HG02798 (cell line): Measurements from ENCODE around the gene FAM98B.
A peak's percentile ranks its signal among the peaks of the same experiment; 100 is the strongest.
"Not testable (repeated sequence)": the region's sequence is repeated elsewhere in the genome, so short reads cannot be mapped to it uniquely, and the experiment has no call there.

ENCODE experiments used
- ATAC-seq: cut with Tn5 transposase; IDR thresholded peaks from one replicate; pipeline ENCODE4 v1.9.1; 2021; ENCODE audit warnings: mild to moderate bottlenecking; ENCODE audit not compliant: unreplicated experiment, poor library complexity

FAM98B gene

DNA sequence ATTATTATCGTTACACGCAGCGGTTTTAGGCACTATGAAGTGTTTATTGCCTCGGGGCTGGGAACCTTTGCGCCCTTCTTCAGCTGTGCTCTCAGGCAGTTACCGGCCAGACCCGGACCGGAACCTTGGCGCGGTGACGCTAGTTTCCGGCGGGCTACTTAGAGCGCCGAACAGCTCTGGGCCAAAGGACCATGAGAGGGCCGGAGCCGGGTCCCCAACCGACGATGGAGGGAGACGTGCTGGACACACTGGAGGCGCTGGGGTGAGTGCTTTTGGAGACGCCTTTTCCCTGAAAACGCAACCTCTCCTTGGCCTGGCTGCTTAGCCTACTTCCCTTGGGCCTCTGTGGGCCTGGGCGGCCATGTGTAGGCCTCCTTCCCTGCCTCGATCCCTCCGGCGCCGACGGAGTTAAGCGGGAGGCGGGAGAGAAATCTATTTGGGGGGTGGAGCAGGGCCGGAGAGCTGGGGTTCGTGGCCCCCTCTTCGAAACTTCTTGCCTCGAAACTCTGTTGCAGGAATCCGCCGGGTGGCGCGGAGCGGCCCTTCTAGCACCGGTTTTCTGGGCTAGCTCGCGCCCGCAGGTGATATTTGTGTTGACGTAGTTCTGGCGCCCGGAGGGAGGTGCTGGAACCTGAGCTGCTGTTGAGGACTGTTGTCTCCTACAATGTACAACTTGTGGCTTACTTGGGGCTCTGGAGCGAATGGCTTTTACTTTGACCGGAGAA is at the start of gene FAM98B:
FAM98B (plus strand) TSS at position 157 of the 725 bp plus-strand sequence; CDS start at position 192, 35 bp downstream.
- peak; percentile 95 for ATAC-seq

DNA sequence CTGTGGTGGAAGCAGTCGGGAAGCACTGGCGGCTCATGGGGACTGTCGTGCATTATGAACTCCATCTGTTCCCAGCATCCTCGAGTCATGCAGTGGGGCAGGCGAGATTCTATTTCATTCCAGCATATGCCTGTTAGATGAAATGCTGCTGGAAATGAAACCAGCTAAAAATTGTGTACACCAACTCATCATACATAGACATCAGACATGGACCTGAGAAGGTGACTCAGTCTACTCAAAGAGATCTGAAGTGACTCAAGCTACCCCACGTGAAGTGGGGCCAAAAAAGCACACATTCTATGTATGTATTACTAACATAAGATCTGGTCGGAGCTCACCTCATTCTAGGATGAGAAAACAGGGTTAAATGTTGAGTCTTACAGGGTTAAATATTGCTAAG is 47.5 kb upstream of the FAM98B start:
- ATAC-seq = no peak

DNA sequence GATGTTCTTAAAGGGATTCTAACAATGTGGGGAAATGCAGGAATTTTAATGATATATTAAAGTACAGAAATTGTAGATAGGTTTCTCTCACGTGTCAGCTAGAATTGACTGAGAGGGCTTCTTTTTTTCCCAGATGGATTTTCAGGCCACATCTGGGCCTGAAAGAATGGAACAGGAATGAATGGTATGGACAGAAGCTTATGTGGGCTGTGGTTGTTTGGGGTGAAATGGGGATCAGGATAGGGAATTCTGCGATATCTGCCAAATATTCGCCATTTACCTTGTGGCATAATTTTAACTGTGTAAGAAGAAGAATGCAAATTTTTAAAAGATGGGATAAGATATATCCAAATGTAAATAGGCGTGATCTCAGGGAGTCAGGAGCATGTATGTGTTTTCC is 45.4 kb upstream of the FAM98B start:
- no peak for ATAC-seq

DNA sequence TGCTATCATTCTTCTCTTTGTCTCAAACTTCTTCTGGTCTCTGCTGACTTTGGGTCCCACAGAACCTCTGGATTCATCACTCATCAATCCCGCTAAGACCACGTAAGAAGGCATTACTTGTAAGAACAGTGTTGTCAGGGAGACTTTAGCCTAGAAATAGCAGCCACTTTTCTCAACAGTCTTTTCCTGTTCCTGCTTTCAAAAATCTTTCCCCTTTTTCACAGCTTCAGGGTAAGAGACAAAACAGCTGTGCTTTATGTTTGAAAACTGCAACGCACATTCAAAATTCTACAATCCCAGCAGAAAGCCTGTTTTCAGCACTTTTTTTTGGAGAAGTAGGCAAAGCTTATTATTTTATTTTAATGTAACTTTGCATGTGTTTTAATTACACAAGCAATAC is 42.0 kb upstream of the FAM98B start:
- no peak for ATAC-seq

DNA sequence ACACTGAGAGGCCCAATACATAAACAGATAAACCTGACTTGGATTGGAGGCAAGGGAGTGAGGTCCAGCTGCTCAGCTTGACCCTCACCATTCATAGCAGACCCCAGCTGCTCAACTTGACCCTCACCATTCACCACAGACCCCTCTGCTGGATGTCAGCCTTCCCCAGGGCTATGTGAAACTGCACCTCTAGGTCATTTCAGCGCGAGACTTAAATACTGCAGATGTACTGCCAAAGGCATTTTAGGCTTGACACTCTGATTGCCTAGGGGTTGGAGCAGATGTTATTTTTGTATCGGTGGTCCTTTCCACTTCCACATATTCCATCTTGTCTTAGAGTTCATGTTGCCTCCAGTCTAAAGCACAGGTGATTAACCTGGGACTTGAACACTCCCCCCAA is 41.5 kb upstream of the FAM98B start:
- ATAC-seq = no peak

DNA sequence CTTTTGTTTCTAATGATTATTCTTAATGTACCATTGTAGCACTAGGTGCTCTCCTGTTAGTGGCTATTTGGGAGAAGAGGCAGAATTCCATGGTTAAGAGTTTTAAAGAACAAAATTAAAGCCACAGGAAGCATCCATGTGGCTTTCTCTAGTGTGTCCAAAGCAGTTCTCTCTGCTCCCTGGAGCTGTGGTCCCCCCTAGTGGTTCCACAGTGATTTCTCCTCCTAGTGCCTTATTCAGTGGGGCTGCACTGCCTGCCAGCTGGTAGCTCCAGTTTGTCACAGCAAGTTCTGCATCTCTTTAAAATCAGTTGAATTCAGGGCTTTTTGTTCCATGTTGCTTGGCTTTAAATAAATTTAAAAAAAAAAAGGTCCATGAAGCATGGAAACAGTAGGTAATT is 39.6 kb upstream of the FAM98B start:
- ATAC-seq = no peak

DNA sequence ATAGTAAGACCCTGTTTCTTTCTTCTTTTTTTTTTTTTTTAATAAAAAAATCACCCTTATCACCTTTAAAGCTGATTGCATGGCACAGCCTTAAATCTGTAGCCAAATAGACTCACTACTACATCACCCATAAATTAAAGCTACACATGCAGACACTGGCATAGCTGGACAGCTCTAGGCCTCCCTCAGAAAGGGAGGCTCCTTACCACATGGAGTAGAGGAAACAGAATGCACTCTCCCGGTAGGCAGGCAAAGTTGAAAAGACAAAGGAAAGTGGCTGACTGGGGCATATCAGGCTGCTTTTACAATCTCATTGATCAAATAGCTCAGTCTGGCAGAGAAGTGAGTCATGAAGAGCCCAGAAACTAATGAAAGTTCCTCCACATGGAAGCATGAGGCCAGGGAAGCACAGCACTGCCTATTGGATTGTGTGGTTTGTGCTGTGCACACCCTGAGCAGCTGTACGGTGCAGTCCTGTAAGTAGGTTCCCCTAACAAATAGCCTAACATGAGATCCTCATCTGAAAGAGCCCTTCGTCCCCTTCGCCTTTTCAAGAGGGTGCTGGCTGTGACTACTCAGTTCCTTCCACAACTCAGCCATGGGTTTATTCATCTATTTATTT is 32.7 kb upstream of the FAM98B start:
- ATAC-seq = no peak

DNA sequence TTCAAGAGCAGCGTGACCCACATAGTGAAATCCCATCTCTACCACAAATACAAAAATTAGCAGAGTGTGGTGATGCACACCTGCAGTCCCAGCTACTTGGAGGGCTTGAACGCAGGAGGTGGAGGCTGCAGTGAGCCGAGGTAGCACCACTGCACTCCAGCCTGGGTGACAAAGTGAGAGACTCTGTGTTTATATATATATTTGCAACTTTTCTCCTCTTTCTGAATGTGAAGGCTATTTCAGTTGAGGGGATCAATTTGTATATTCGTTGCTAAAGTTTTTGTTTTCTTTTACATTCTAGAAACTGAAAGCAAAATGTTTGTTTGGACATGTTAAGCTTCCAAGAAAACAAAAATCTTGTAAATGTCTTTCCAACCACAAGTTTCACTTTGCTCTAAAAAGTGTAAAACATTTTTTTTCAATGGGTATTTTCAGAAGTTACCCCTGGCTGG is 29.8 kb upstream of the FAM98B start:
- peak; percentile 85 for ATAC-seq

DNA sequence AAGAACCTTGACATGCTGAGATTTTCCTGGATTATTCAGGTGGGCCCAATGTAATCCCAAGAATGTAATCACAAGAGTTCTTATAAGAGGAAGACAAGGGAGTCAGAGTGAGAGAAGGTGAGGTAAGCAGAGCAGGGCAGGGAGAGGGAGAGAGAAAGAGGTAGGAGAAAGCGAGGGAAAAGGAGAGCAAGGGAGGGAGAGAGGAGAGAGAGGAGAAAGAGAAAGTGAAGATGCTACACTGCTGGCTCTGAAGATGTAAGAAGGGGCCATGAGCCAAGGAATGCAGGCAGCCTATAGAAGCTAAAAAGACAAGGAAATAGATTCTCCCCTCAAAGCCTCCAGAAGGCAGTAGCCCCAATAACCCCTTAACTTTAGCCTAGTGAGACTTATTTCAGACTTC is 28.7 kb upstream of the FAM98B start:
- no peak for ATAC-seq

DNA sequence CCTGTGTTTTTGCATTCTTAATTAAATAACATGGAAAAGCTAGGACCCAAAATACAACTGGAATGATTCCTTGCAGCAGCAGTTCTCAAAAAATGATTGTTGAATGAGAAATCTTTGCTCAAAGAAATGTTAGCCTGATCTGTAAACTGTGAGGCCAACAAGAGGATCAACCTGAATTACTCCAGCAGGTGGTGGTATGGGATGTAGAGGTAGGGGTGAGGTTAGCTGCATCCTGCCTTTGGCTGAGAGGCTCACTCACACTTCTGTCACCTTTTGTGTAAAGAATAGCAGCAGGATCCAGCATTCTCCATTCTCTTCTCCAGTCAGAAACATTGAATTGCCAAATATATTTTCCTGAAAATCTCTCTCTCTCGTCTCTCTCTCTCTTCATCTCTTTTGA is 26.5 kb upstream of the FAM98B start:
- no peak for ATAC-seq

DNA sequence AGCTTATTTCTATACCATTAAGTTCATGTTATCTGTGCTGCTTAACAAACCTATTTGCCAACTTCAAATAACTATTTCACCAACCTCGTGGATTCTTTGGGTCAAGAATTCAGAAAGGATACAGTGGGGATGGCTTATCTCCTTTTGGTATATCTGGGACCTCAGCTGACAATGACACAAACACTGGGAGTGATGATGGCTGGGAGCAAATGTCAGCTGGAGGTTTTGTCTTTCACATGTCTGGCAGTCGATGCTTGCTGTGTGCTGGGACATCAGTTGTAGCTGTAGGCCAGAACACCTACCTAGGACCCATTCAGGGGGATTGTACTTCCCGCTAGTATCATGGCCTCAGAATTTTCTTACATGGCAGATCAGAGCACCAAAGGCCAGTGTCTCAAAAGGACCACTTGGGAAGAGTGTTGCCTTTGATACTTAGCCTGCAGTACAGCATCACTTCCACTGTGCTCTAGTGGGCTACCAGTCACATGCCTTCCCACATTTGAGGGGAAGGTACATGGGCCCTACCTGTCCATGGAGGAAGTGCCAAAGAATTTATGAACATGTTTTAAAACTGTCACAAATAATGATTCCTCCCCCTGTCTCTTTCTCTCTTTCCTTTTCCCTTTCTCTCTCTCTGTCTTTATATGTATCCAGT is 23.7 kb upstream of the FAM98B start:
- no peak for ATAC-seq

DNA sequence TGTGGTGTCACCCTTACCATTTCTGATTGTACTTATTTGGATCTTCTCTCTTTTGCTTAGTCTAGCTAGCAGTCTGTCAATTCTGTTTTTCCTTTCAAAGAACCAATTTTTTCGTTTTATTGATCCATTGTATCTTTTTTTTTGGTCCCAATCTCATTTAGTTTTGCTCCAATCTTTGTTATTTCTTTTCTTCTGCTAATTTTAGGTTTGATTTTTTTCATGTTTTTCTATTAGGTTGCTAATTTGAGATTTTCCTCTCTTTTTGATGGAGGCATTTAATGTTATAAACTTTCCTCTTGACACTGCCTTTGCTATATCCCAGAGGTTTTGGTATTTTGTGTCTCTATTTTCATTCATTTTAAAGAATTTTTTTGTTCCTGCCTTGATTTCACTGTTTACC is 16.9 kb upstream of the FAM98B start:
- no peak for ATAC-seq

DNA sequence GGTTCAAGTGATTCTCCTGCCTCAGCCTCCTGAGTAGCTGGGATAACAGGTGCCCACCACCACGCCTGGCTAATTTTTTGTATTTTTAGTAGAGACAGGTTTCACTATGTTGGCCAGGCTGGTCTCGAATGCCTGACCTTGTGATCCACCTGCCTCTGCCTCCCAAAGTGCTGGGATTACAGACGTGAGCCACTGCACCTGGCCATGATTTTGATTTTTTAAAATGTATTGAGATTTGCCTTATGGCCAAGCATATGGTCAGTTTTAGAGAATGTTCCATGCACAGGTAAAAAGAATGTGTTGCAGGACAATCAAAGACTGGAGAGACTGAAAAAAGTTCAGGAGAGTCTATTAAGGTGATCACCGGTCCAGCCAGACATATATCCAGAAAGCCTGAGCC is 16.3 kb upstream of the FAM98B start:
- not testable (repeated sequence) for ATAC-seq

DNA sequence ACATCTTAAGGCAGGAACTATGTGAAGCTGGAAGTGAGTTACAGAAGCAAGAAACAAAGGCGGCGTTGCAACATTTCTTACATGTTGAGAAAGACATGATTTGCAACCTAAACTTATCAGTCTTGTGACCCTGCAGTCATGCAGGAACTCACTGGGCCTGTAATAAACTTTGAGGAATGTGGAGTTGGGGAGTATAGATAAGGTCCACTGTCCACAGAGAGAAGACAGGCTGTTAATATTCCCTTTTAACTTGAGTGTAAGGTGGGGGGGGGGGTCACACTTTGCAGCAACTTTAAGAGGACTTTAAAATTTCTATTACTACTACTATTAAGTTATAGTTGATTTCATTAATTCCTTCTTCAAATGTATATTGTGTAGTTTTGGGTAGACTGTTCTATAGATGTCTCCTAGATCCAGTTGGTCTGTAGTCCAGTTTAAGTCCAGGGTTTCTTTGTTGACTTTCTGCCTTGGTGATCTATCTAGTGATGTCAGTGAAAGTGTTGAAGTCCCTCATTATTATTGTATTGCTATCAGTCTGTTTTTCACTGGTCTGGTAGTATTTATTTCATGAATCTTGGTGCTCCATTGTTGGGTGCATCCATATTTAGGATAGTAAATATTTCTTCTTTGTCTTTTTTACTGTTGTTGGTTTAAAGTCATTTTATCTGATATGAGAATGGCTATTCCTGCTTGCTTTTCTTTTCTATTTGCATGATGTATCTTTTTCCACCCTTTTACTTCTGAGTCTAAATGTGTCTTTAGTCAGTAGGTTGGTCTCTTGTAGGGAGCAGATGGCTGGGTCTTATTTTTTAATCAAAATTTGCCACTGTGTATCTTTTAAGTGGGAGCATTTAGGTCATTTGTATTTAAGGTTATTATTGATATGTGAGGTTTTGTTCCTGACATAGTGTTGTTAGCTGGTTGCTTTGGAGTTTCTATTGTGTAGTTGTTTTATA is 15.6 kb upstream of the FAM98B start:
- ATAC-seq = no peak

DNA sequence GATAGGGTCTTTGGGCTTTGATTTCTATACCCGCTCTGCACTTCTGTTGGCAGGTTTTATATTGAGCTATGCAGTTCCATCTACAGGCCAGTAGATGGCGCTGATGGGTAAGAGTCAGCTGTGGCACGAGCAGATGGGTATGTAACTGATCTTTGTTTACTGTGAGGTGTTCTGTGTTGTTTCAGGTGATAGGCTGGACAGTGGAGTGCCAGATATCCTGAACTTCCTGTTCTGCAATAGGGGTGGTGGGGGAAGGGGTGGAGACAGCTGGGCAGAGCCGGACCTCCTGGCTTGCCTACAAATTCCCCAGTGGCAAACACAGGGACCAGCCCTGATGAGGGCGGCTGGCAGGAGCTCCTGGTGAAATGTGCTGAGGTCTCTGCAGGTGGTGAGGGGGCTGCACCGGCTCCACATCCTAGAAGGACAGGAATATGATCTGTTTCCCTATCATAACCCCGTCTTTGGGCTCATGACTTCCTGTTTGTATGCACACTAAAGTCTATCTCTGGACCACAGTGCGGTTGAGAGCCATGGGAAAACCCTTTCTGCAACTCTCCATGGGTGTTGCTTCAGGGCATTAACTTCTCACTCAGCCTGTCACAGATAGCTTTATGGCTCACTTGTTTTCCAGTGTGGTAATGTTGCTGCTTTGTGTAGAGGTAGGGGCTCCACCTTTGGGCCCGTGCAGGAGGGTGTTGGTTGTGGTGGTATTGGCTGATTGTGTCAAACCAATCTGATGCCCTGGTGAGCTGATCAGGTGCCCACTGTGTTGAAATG is 13.4 kb upstream of the FAM98B start:
- ATAC-seq = peak; percentile 78

DNA sequence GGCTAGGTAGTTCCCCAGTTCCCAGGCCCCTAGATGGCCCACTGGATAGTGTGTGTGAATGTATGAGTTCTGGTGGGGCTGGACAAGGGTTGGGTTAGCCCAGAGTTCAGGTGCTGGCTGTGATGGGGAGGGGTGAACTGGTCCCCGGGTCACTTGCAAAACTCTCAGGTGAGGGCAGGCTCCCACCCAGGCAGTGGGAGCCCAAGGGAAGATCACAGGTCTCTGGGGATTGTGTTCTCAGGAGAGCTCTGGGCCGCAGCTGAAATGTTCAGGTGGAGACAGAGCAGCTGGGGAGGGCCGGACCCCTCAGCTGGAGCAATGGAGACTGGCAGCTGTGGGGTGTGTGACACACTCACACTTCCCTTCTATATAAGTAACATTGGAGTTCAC is 12.8 kb upstream of the FAM98B start:
- no peak for ATAC-seq

DNA sequence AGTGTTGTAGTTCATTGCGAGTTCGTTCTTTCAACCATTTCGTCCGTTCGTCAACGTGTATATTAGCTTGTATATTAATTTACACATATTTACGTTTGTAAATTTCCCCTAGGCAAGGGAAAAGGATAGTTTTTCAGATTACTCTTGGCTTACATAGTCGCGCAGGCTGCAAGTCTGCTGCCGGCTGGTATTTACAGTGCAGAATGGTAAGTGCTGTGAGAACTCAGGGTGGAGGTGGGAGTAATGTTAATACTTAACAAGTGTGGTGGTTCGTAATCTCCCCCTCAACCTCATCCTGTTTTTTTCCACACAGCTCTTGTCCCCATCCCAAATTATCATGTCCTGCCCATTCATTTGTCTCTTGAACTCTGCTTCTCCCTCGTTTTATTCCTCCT is 766 bp downstream of the FAM98B start:
- no peak for ATAC-seq

DNA sequence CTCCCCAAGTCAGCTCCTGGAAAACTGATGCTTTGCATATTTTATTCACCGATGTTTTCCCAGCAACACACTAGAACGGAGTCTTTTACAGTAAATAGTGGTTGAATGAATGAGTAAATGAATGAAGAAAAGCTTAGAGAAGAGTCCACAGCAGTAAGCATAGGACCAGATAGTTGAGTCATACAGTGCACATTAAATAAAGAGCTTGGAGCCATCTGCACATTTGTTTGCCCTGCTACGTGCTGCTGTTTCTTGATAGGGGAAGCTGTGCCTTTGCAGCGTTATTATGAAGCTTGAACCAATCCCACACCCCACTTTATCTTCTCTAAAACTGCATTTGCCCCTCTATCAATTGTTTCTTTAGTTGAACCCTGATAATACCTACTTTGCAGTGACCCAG is 1.2 kb downstream of the FAM98B start:
- ATAC-seq = no peak

DNA sequence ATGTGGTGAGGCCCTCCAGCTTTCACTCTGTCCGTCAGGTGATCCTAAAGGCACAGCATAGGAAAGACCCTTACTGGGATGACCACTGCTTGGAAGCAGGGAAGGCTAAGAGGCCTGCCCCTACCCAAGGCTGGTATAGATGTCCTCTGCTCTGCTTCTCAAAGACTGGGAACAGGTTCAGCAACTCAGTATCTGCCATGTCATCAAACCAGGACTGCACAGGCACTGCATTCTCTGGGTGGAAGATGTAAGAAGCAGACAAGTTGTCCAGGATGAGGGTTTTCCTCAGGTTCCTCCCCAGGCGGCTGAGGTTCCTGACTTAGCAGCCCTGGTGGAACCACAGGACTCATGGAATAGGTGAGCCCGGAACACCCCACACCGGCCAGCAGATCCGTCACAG is 4.7 kb downstream of the FAM98B start:
- no peak for ATAC-seq

DNA sequence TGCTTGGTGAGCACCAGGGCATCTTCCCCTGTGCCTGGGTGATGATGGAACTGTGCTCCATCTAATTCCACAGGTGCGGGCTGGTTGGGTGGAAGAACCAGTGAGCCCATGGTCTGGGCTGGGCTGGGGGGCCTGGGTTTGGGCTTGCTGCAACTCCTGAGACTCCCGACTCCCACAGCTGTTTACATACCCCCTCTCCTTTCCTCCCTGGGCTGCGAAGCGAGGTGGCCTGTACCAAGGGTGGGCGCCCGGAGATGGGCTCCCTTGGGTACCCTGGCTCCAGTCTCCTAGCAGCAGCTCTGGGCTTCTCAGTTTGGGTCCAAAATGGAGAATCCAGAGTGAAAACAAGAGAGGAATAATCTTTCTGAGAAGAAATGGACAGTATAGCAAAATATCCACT is 5.6 kb downstream of the FAM98B start:
- no peak for ATAC-seq
